ENCODE measurements around the gene SCN8A.

The SCN8A gene

GRCh38 chr12:51717326-51717925 lies 126.4 kb downstream of the SCN8A start:
- Histone ChIP-seq H3K27ac (replicated peaks) (no peak overlapping the region), H3K4me3 (replicated peaks; ENCODE audit: insufficient read depth, low read length) (no peak overlapping the region), H3K27me3 (ENCODE audit: insufficient read depth, poor library complexity, severe bottlenecking) (peaks cover 17% of the 10 kb centered on the region)
- DNase-seq (ENCODE audit: low read depth in 1 of 2, low spot score in 1 of 2), result no peak
- TF ChIP-seq SPI1 (IDR thresholded peaks at IDR 0.05; ENCODE audit: borderline replicate concordance, low read depth) (no peak), POLR2AphosphoS5 (IDR thresholded peaks at IDR 0.05; ENCODE audit: low read depth) (no peak), GABPA (IDR thresholded peaks at IDR 0.05; ENCODE audit: low read depth) (no peak), REST (IDR thresholded peaks at IDR 0.05; ENCODE audit: insufficient replicate concordance, low read depth) (no peak)
- TF ChIP-seq, protein P1, sequence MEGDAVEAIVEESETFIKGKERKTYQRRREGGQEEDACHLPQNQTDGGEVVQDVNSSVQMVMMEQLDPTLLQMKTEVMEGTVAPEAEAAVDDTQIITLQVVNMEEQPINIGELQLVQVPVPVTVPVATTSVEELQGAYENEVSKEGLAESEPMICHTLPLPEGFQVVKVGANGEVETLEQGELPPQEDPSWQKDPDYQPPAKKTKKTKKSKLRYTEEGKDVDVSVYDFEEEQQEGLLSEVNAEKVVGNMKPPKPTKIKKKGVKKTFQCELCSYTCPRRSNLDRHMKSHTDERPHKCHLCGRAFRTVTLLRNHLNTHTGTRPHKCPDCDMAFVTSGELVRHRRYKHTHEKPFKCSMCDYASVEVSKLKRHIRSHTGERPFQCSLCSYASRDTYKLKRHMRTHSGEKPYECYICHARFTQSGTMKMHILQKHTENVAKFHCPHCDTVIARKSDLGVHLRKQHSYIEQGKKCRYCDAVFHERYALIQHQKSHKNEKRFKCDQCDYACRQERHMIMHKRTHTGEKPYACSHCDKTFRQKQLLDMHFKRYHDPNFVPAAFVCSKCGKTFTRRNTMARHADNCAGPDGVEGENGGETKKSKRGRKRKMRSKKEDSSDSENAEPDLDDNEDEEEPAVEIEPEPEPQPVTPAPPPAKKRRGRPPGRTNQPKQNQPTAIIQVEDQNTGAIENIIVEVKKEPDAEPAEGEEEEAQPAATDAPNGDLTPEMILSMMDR (IDR thresholded peaks at IDR 0.05; ENCODE audit: insufficient read depth, low read length), result no peak

DNA sequence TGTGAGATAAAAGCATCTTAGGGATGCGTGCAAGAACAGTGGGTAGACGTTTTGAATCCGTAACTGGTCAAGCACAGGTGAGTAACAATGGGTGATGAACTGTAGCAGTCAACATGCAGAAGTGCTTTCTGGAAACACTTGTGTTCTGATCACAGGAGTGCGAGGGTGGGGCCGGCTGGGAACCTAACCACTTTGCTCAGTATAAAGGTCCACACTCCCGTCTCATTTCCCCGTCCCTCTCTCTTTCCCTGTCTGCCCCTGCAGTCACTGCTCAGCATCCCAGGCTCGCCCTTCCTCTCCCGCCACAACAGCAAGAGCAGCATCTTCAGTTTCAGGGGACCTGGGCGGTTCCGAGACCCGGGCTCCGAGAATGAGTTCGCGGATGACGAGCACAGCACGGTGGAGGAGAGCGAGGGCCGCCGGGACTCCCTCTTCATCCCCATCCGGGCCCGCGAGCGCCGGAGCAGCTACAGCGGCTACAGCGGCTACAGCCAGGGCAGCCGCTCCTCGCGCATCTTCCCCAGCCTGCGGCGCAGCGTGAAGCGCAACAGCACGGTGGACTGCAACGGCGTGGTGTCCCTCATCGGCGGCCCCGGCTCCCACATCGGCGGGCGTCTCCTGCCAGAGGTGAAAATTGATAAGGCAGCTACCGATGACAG lies 130.4 kb downstream of the SCN8A start:
- peak in 1 of 2 experiments; percentile 2 for DNase-seq (ENCODE audit: low read depth in 1 of 2, low spot score in 1 of 2)
- TF ChIP-seq SPI1 (IDR thresholded peaks at IDR 0.05; ENCODE audit: borderline replicate concordance, low read depth) (no peak), POLR2AphosphoS5 (IDR thresholded peaks at IDR 0.05; ENCODE audit: low read depth) (no peak), REST (IDR thresholded peaks at IDR 0.05; ENCODE audit: insufficient replicate concordance, low read depth) (no peak), GABPA (IDR thresholded peaks at IDR 0.05; ENCODE audit: low read depth) (no peak)
- TF ChIP-seq, protein P1 (IDR thresholded peaks at IDR 0.05; ENCODE audit: insufficient read depth, low read length), result no peak
- Histone ChIP-seq H3K27me3 (ENCODE audit: insufficient read depth, poor library complexity, severe bottlenecking) (peaks cover 33% of the 10 kb centered on the region), H3K4me3 (replicated peaks; ENCODE audit: insufficient read depth, low read length) (no peak overlapping the region), H3K27ac (replicated peaks) (no peak overlapping the region)

DNA sequence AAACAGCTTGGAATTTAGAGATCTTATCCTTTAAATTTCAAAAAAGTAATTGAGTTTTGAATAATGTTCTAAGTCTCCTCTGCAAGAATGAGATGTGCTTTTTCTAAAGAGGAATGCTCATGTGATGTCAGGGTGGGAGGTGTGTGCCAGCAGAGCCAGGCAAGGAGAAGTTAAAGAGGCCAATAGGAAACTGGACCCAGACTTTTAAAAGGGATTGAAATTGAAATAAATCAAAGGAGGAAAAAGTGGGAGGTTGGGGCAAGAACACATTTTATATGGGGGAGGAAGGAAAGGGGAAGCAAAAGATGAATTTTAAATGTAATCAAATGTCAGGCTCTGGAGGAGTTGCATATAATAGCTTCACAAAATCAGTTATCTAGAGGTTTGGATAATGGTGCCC lies 131.4 kb downstream of the SCN8A start:
- Histone ChIP-seq H3K27me3 (ENCODE audit: insufficient read depth, poor library complexity, severe bottlenecking) (peaks cover 36% of the 10 kb centered on the region), H3K27ac (replicated peaks) (no peak overlapping the region), H3K4me3 (replicated peaks; ENCODE audit: insufficient read depth, low read length) (no peak overlapping the region)
- DNase-seq (ENCODE audit: low read depth in 1 of 2, low spot score in 1 of 2), result no peak
- TF ChIP-seq REST (IDR thresholded peaks at IDR 0.05; ENCODE audit: insufficient replicate concordance, low read depth) (no peak), GABPA (IDR thresholded peaks at IDR 0.05; ENCODE audit: low read depth) (no peak), POLR2AphosphoS5 (IDR thresholded peaks at IDR 0.05; ENCODE audit: low read depth) (no peak), SPI1 (IDR thresholded peaks at IDR 0.05; ENCODE audit: borderline replicate concordance, low read depth) (no peak)
- TF ChIP-seq, protein P1 (IDR thresholded peaks at IDR 0.05; ENCODE audit: insufficient read depth, low read length), result no peak

Measured in HL-60 (cell line).